Measurements from ENCODE around the gene CES3. TPM values are rescaled to one million over a fixed set of nuclear protein-coding genes. Genes with fewer than 3 reads are reported as not detected.
"Not testable (repeated sequence)": the region's sequence is repeated elsewhere in the genome, so short reads cannot be mapped to it uniquely, and the experiment has no call there.

The CES3 gene
- total RNA-seq, 1 experiment from 2014 or later: 4.9 TPM

GRCh38 chr16:66925322-66925840, 35.7 kb upstream of the CES3 start, which contains the start of gene RRAD:
RRAD (minus strand) TSS chr16:66925535; CDS start chr16:66925179, 356 bp downstream.
- in situ Hi-C loops (cut with HindIII; ENCODE audit: low sequenced_read_pairs): no loop called here
- peak; percentile 28 for DNase-seq (ENCODE audit: low spot score)

- peak; percentile 34 for DNase-seq (ENCODE audit: low spot score)
- in situ Hi-C loops (cut with HindIII; ENCODE audit: low sequenced_read_pairs): no loop called here
Measured at GRCh38 chr16:66926171-66926947, 34.7 kb upstream of the CES3 start.

- in situ Hi-C loops (cut with HindIII; ENCODE audit: low sequenced_read_pairs): no loop called here
Measured at GRCh38 chr16:66926961-66927436, 34.1 kb upstream of the CES3 start.

GRCh38 chr16:66927918-66928649, 33.0 kb upstream of the CES3 start:
- in situ Hi-C loops (cut with HindIII; ENCODE audit: low sequenced_read_pairs): no loop called here
- DNase-seq (ENCODE audit: low spot score): peak; percentile 42

More at GRCh38 chr16:66926961-66927436, 34.1 kb upstream of the CES3 start:
- DNase-seq (ENCODE audit: low spot score): no peak

- in situ Hi-C loops (cut with HindIII; ENCODE audit: low sequenced_read_pairs): no loop called here
- peak; percentile 33 for DNase-seq (ENCODE audit: low spot score)
Measured at GRCh38 chr16:66928702-66929388, 32.2 kb upstream of the CES3 start.

GRCh38 chr16:66930189-66930588, 30.9 kb upstream of the CES3 start:
- no peak for DNase-seq (ENCODE audit: low spot score)
- in situ Hi-C loops (cut with HindIII; ENCODE audit: low sequenced_read_pairs): no loop called here

GRCh38 chr16:66931665-66932064, 29.4 kb upstream of the CES3 start:
- DNase-seq (ENCODE audit: low spot score): no peak
- in situ Hi-C loops (cut with HindIII; ENCODE audit: low sequenced_read_pairs): no loop called here

GRCh38 chr16:66932076-66932475, 29.0 kb upstream of the CES3 start:
- no peak for DNase-seq (ENCODE audit: low spot score)
- in situ Hi-C loops (cut with HindIII; ENCODE audit: low sequenced_read_pairs): no loop called here

- in situ Hi-C loops (cut with HindIII; ENCODE audit: low sequenced_read_pairs): no loop called here
- DNase-seq (ENCODE audit: low spot score): no peak
Measured at GRCh38 chr16:66933776-66934137, 27.3 kb upstream of the CES3 start.

GRCh38 chr16:66934138-66934838, 26.8 kb upstream of the CES3 start, which contains the start of gene CIAO2B:
CIAO2B (minus strand) TSS chr16:66934402; CDS start chr16:66934364, 38 bp downstream.
- in situ Hi-C loops (cut with HindIII; ENCODE audit: low sequenced_read_pairs): no loop called here
- peak; percentile 82 for DNase-seq (ENCODE audit: low spot score)

GRCh38 chr16:66934839-66935313, 26.2 kb upstream of the CES3 start:
- in situ Hi-C loops (cut with HindIII; ENCODE audit: low sequenced_read_pairs); DNase-seq (ENCODE audit: low spot score): not testable (repeated sequence)

GRCh38 chr16:66935314-66936011, 25.6 kb upstream of the CES3 start, which contains the start of gene CES2:
CES2 (plus strand) TSS chr16:66935516; CDS start chr16:66935636, 120 bp downstream.
- DNase-seq (ENCODE audit: low spot score): peak; percentile 14
- in situ Hi-C loops (cut with HindIII; ENCODE audit: low sequenced_read_pairs): no loop called here

- no peak for DNase-seq (ENCODE audit: low spot score)
- in situ Hi-C loops (cut with HindIII; ENCODE audit: low sequenced_read_pairs): no loop called here
Measured at GRCh38 chr16:66936462-66936861, 24.6 kb upstream of the CES3 start.

GRCh38 chr16:66936889-66937554, 24.0 kb upstream of the CES3 start:
- in situ Hi-C loops (cut with HindIII; ENCODE audit: low sequenced_read_pairs): no loop called here

GRCh38 chr16:66937725-66938337, 23.2 kb upstream of the CES3 start:
- DNase-seq (ENCODE audit: low spot score): no peak
- in situ Hi-C loops (cut with HindIII; ENCODE audit: low sequenced_read_pairs): no loop called here

More at GRCh38 chr16:66936889-66937554, 24.0 kb upstream of the CES3 start:
- no peak for DNase-seq (ENCODE audit: low spot score)

GRCh38 chr16:66939366-66939765, 21.7 kb upstream of the CES3 start:
- in situ Hi-C loops (cut with HindIII; ENCODE audit: low sequenced_read_pairs): no loop called here
- no peak for DNase-seq (ENCODE audit: low spot score)

- no peak for DNase-seq (ENCODE audit: low spot score)
- in situ Hi-C loops (cut with HindIII; ENCODE audit: low sequenced_read_pairs): no loop called here
Measured at GRCh38 chr16:66940236-66940635, 20.8 kb upstream of the CES3 start.

All from G401 (cell line).